H9 (cell line): Measurements from ENCODE around the gene SF3A2. TPM values are rescaled to one million over a fixed set of nuclear protein-coding genes. Genes with fewer than 3 reads are reported as not detected.
A peak's percentile ranks its signal among the peaks of the same experiment; 100 is the strongest.

Experiments used
- DNase-seq: peaks from one replicate; pipeline ENCODE4 v3.0.0-alpha.2; 2017
- H2AFZ ChIP-seq: one replicate; pipeline ENCODE4 v1.6.1; 2013; ENCODE audit warnings: mild to moderate bottlenecking, low read length, control low read depth, moderate library complexity
- H2AK5ac ChIP-seq: 2 replicates; pipeline ENCODE4 v1.6.1; 2013; ENCODE audit warnings: low read length, control low read depth, mixed read lengths; ENCODE audit not compliant: insufficient read length
- H2BK120ac ChIP-seq: one replicate; pipeline ENCODE4 v1.6.1; 2013; ENCODE audit warnings: low read depth, mild to moderate bottlenecking, low read length, control low read depth, inconsistent platforms; ENCODE audit not compliant: poor library complexity, severe bottlenecking
- H2BK12ac ChIP-seq: 2 replicates; pipeline ENCODE4 v1.6.1; 2013; ENCODE audit warnings: low read length, control low read depth, mixed read lengths, low read depth; ENCODE audit not compliant: insufficient read length
- H2BK15ac ChIP-seq: 2 replicates; pipeline ENCODE4 v1.6.1; 2013; ENCODE audit warnings: low read depth, low read length, control low read depth
- H2BK20ac ChIP-seq: one replicate; pipeline ENCODE4 v1.6.1; 2013; ENCODE audit warnings: low read depth, mild to moderate bottlenecking, low read length, control low read depth, inconsistent platforms; ENCODE audit not compliant: poor library complexity, severe bottlenecking
- H2BK5ac ChIP-seq: 2 replicates; pipeline ENCODE4 v1.6.1; 2013; ENCODE audit warnings: low read length, control low read depth, mixed read lengths; ENCODE audit not compliant: insufficient read length
- H3K14ac ChIP-seq: 2 replicates; pipeline ENCODE4 v1.6.1; 2013; ENCODE audit warnings: low read length, control low read depth; ENCODE audit not compliant: insufficient read depth
- H3K18ac ChIP-seq: 2 replicates; pipeline ENCODE4 v1.6.1; 2013; ENCODE audit warnings: low read depth, mild to moderate bottlenecking, mixed read lengths, low read length, control low read depth; ENCODE audit not compliant: insufficient read length
- H3K23ac ChIP-seq: 2 replicates; pipeline ENCODE4 v1.6.1; 2013; ENCODE audit warnings: low read length, control low read depth, mixed read lengths, low read depth; ENCODE audit not compliant: insufficient read length
- H3K23me2 ChIP-seq: 2 replicates; pipeline ENCODE4 v1.6.1; 2013; ENCODE audit warnings: low read depth, mild to moderate bottlenecking, mixed read lengths, low read length, control low read depth; ENCODE audit not compliant: insufficient read length, poor library complexity, severe bottlenecking
- H3K27ac ChIP-seq: 2 replicates; pipeline ENCODE4 v1.5.1; 2013; ENCODE audit warnings: low read length, control low read depth, mixed read lengths, low read depth; ENCODE audit not compliant: insufficient read length
- H3K27me3 ChIP-seq: 2 replicates; pipeline ENCODE4 v1.6.1; 2013; ENCODE audit warnings: low read length, control low read depth, inconsistent platforms; ENCODE audit not compliant: insufficient read depth
- H3K4ac ChIP-seq: 2 replicates; pipeline ENCODE4 v1.6.1; 2013; ENCODE audit warnings: low read depth, mild to moderate bottlenecking, control low read depth, inconsistent platforms, low read length, moderate library complexity
- H3K4me1 ChIP-seq: 2 replicates; pipeline ENCODE4 v1.6.1; 2013; ENCODE audit warnings: low read length, control low read depth, inconsistent platforms; ENCODE audit not compliant: insufficient read depth
- H3K4me2 ChIP-seq: 2 replicates; pipeline ENCODE4 v1.6.1; 2013; ENCODE audit warnings: low read length, control low read depth, mixed read lengths; ENCODE audit not compliant: insufficient read length, insufficient read depth
- H3K56ac ChIP-seq: 2 replicates; pipeline ENCODE4 v1.6.1; 2013; ENCODE audit warnings: low read depth, mild to moderate bottlenecking, mixed read lengths, low read length, control low read depth; ENCODE audit not compliant: insufficient read length
- H3K79me1 ChIP-seq: 2 replicates; pipeline ENCODE4 v1.6.1; 2013; ENCODE audit warnings: low read depth, mild to moderate bottlenecking, moderate library complexity, low read length, control low read depth, inconsistent platforms; ENCODE audit not compliant: insufficient read depth, poor library complexity, severe bottlenecking
- H3K79me2 ChIP-seq: 2 replicates; pipeline ENCODE4 v1.6.1; 2013; ENCODE audit warnings: low read length, control low read depth, inconsistent platforms; ENCODE audit not compliant: insufficient read depth
- H3K9ac ChIP-seq: 2 replicates; pipeline ENCODE4 v1.6.1; 2013; ENCODE audit warnings: low read length, control low read depth, mixed read lengths; ENCODE audit not compliant: insufficient read length; ENCODE audit errors: extremely low read depth
- H3K9me3 ChIP-seq: one replicate; pipeline ENCODE4 v1.6.1; 2013; ENCODE audit warnings: low read depth, low read length, inconsistent platforms; ENCODE audit not compliant: control insufficient read depth
- H3T11ph ChIP-seq: one replicate; pipeline ENCODE4 v1.6.1; 2013; ENCODE audit warnings: mild to moderate bottlenecking, low read length, control low read depth, inconsistent platforms
- H4K20me1 ChIP-seq: one replicate; pipeline ENCODE4 v1.6.1; 2013; ENCODE audit not compliant: control insufficient read depth, insufficient read length, insufficient read depth
- H4K5ac ChIP-seq: 2 replicates; pipeline ENCODE4 v1.6.1; 2013; ENCODE audit warnings: low read depth, mild to moderate bottlenecking, mixed read lengths, low read length, control low read depth; ENCODE audit not compliant: insufficient read length
- H4K8ac ChIP-seq: replicated peaks from 2 replicates; pipeline ENCODE4 v1.6.1; 2013; ENCODE audit warnings: low read length, control low read depth, mixed read lengths, low read depth; ENCODE audit not compliant: insufficient read length
- H4K91ac ChIP-seq: 2 replicates; pipeline ENCODE4 v1.6.1; 2013; ENCODE audit warnings: low read depth, mild to moderate bottlenecking, moderate library complexity, mixed read lengths, low read length, control low read depth; ENCODE audit not compliant: insufficient read length
- H3K27ac Mint-ChIP-seq, 3 experiments: 2 replicates in 2 of 3; 3 replicates in 1 of 3; pipeline ENCODE4 v1.8.0; 2020 to 2021; ENCODE audit warnings: mixed read lengths in 3 of 3, mild to moderate bottlenecking in 1 of 3, moderate library complexity in 1 of 3
- H3K27me3 Mint-ChIP-seq: 2 replicates; pipeline ENCODE4 v1.8.0; 2021; ENCODE audit warnings: low read depth, mild to moderate bottlenecking, moderate library complexity, mixed read lengths
- H3K36me3 Mint-ChIP-seq, 3 experiments: 2 replicates in 2 of 3; 3 replicates in 1 of 3; pipeline ENCODE4 v1.8.0; 2020 to 2021; ENCODE audit warnings: low read depth in 3 of 3, mixed read lengths in 3 of 3; ENCODE audit not compliant: insufficient read depth in 1 of 3
- H3K4me1 Mint-ChIP-seq, 2 experiments: 2 replicates each; pipeline ENCODE4 v1.8.0; 2020; ENCODE audit warnings: mixed read lengths in 2 of 2
- H3K4me3 Mint-ChIP-seq, 2 experiments: 2 replicates in 1 of 2; 3 replicates in 1 of 2; pipeline ENCODE4 v1.8.0; 2020 to 2021; ENCODE audit warnings: mild to moderate bottlenecking in 2 of 2, mixed read lengths in 2 of 2, moderate library complexity in 1 of 2
- H3K9me3 Mint-ChIP-seq, 2 experiments: 2 replicates in 1 of 2; 3 replicates in 1 of 2; pipeline ENCODE4 v1.8.0; 2020; ENCODE audit warnings: mild to moderate bottlenecking in 2 of 2, mixed read lengths in 2 of 2, moderate library complexity in 1 of 2
- WGBS: extraction: QIAGEN DNeasy Blood & Tissue Kit; methylation state at CpG from one replicate; pipeline ENCODE4 v1.1.7; 2013; ENCODE audit warnings: missing lambda C conversion rate, low lambda C conversion rate, mixed read lengths; ENCODE audit not compliant: insufficient read length; ENCODE audit errors: extremely low coverage; 5-methylcytosine and 5-hydroxymethylcytosine counted together
- total RNA-seq: library from RNA; stranded (reverse); gene quantifications from 2 replicates; pipeline ENCODE4 v1.2.1, GENCODE V29; 2021
- TF ChIP-seq, protein P1 (sequence below): fragments of 200-600 bp; sonication (generic); conservative IDR thresholded peaks from 3 replicates; pipeline ENCODE4 v1.8.0; 2021; ENCODE audit warnings: antibody characterized with exemption, mild to moderate bottlenecking

Gene SF3A2
- total RNA-seq, 1 experiment from 2014 or later, result 166 TPM

DNA sequence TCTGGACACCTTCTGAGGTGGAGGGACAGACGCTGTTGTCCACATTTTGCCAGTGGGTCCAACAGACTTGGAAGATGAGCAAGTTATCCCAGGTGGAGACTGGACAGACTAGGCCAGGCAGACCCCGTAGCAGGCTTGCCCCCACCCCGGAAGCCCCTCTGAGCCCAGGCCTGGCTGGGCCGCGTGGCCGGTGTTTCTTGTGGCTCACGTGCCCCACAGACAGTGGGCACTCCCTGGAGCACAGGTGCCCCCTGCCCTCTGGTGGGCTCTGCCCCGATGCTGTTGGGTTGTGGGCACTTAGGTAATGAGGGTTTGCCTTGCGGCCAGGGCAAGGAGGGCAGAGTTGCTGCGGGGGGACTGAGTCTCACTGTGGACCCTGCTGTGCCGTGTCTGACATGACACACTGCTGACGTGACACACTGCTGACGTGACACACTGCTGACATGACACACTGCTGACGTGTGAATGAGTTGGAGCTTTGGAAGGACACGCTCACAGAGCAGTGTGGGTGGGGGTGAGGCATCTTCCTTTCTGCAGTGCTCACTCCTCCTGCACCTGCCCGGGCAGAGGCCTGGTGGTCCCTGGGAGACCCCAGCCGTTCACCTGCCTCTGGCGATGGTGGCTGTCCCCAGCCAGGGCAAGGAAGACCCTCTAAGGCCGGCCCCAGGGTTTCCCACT lies 47.8 kb upstream of the SF3A2 start:
- Histone ChIP-seq H2BK12ac (no peak overlapping the region), H3K79me1 (peaks cover 3% of the 10 kb centered on the region), H2BK20ac (no peak overlapping the region), H2AK5ac (no peak overlapping the region), H3K14ac (no peak overlapping the region), H3K4me1 (no peaks in the 10 kb centered on the region), H2BK5ac (no peak overlapping the region), H3K27ac (no peak overlapping the region), H3K79me2 (no peaks in the 10 kb centered on the region; the same call in 1 of the 2 replicates), H3K56ac (no peak overlapping the region), H2AFZ (no peak overlapping the region), H3K23ac (no peak overlapping the region), H4K91ac (no peak overlapping the region), H3K23me2 (no peaks in the 10 kb centered on the region), H4K20me1 (no peaks in the 10 kb centered on the region), H3K18ac (no peak overlapping the region), H4K5ac (no peak overlapping the region), H3K9me3 (no peaks in the 10 kb centered on the region), H3K4me2 (no peak overlapping the region), H3K27me3 (no peaks in the 10 kb centered on the region), H2BK120ac (no peak overlapping the region), H3K9ac (no peak overlapping the region), H3K4ac (no peak overlapping the region), H4K8ac (no peak overlapping the region), H2BK15ac (no peak overlapping the region), H3T11ph (no peak overlapping the region)
- no peaks in the 10 kb centered on the region for H3K27me3 Mint-ChIP-seq
- peaks cover 28 to 64% (median 63%) of the 10 kb centered on the region in 3 experiments; a peak in 6 of 7 replicates for H3K36me3 Mint-ChIP-seq
- H3K9me3 Mint-ChIP-seq, result no peaks in the 10 kb centered on the region
- H3K27ac Mint-ChIP-seq, result 0 out of 7 replicates have a peak overlapping the region, but pooled peaks of 1 of the 3 experiments have one; percentile 81
- TF ChIP-seq, protein P1, sequence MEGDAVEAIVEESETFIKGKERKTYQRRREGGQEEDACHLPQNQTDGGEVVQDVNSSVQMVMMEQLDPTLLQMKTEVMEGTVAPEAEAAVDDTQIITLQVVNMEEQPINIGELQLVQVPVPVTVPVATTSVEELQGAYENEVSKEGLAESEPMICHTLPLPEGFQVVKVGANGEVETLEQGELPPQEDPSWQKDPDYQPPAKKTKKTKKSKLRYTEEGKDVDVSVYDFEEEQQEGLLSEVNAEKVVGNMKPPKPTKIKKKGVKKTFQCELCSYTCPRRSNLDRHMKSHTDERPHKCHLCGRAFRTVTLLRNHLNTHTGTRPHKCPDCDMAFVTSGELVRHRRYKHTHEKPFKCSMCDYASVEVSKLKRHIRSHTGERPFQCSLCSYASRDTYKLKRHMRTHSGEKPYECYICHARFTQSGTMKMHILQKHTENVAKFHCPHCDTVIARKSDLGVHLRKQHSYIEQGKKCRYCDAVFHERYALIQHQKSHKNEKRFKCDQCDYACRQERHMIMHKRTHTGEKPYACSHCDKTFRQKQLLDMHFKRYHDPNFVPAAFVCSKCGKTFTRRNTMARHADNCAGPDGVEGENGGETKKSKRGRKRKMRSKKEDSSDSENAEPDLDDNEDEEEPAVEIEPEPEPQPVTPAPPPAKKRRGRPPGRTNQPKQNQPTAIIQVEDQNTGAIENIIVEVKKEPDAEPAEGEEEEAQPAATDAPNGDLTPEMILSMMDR, result no peak
- no peak for DNase-seq
- no peak overlapping the region for H3K4me3 Mint-ChIP-seq
- H3K4me1 Mint-ChIP-seq, result 0 out of 4 replicates have a peak, but pooled peaks cover 0 to 2% of the 10 kb centered on the region in 2 experiments
- WGBS, result no CpG with 5 or more reads among the region's 19 CpGs
